HepG2 (cell line): ENCODE measurements around the gene CPEB4. TPM values are rescaled to one million over a fixed set of nuclear protein-coding genes. Genes with fewer than 3 reads are reported as not detected.
A peak's percentile ranks its signal among the peaks of the same experiment; 100 is the strongest.

Source experiments
- ATRX ChIP-seq: sonication (generic); formaldehyde crosslinking; IDR thresholded peaks from 2 replicates; pipeline ENCODE4 v1.4.0; 2020; ENCODE audit warnings: missing genetic modification reagents, borderline replicate concordance
- CENPT ChIP-seq: sonication (generic); formaldehyde crosslinking; IDR thresholded peaks from 2 replicates; pipeline ENCODE4 v1.8.0; 2022; ENCODE audit warnings: low read depth, mild to moderate bottlenecking, moderate library complexity, missing genetic modification reagents
- GPN1 ChIP-seq: sonication (generic); formaldehyde crosslinking; IDR thresholded peaks from 2 replicates; pipeline ENCODE4 v1.5.1; 2020; ENCODE audit warnings: missing genetic modification reagents, borderline replicate concordance
- IKZF4 ChIP-seq: sonication (generic); formaldehyde crosslinking; IDR thresholded peaks from 2 replicates; pipeline ENCODE4 v1.5.1; 2020; ENCODE audit warnings: borderline replicate concordance, mild to moderate bottlenecking, low read depth, missing genetic modification reagents; ENCODE audit errors: not compliant biosample characterization
- KAT7 ChIP-seq: IDR thresholded peaks from 2 replicates; pipeline ENCODE4 v1.6.1; 2018; ENCODE audit warnings: borderline replicate concordance, missing compliant biosample characterization
- MED1 ChIP-seq: sonication (generic); formaldehyde crosslinking; IDR thresholded peaks from 2 replicates; pipeline ENCODE4 v1.4.0; 2020; ENCODE audit warnings: missing genetic modification reagents
- MTF1 ChIP-seq: sonication (generic); formaldehyde crosslinking; IDR thresholded peaks from 2 replicates; pipeline ENCODE4 v1.5.0; 2020; ENCODE audit warnings: missing genetic modification reagents
- NCOA5 ChIP-seq: sonication (generic); formaldehyde crosslinking; IDR thresholded peaks from 2 replicates; pipeline ENCODE4 v1.4.0; 2020; ENCODE audit warnings: missing genetic modification reagents
- NFIB ChIP-seq: sonication (generic); formaldehyde crosslinking; IDR thresholded peaks from 2 replicates; pipeline ENCODE4 v1.9.0; 2021; ENCODE audit warnings: missing genetic modification reagents, mild to moderate bottlenecking, borderline replicate concordance
- PHF21A ChIP-seq: sonication (generic); formaldehyde crosslinking; IDR thresholded peaks from 2 replicates; pipeline ENCODE4 v1.5.0; 2020; ENCODE audit warnings: mild to moderate bottlenecking, missing genetic modification reagents
- PITX1 ChIP-seq: sonication (generic); formaldehyde crosslinking; IDR thresholded peaks from 2 replicates; pipeline ENCODE4 v1.5.1; 2020; ENCODE audit warnings: mild to moderate bottlenecking, missing genetic modification reagents
- SP2 ChIP-seq: sonication (generic); formaldehyde crosslinking; IDR thresholded peaks from 2 replicates; pipeline ENCODE4 v1.5.1; 2020; ENCODE audit warnings: mild to moderate bottlenecking, missing genetic modification reagents
- TERF1 ChIP-seq: sonication (generic); formaldehyde crosslinking; IDR thresholded peaks from 2 replicates; pipeline ENCODE4 v1.8.0; 2022; ENCODE audit warnings: mild to moderate bottlenecking, missing genetic modification reagents, moderate library complexity
- TFAP4 ChIP-seq: sonication (generic); IDR thresholded peaks from 2 replicates; pipeline ENCODE4 v1.6.1; 2016; ENCODE audit warnings: low read depth, borderline replicate concordance
- TFDP1 ChIP-seq: IDR thresholded peaks from 2 replicates; pipeline ENCODE4 v1.6.1; 2016; ENCODE audit warnings: missing compliant biosample characterization, missing genetic modification reagents, borderline replicate concordance
- THAP9 ChIP-seq: sonication (generic); formaldehyde crosslinking; IDR thresholded peaks from 2 replicates; pipeline ENCODE4; 2020; ENCODE audit warnings: missing genetic modification reagents, mild to moderate bottlenecking, borderline replicate concordance
- ZBTB42 ChIP-seq: sonication (generic); formaldehyde crosslinking; IDR thresholded peaks from 2 replicates; pipeline ENCODE4 v1.5.0; 2020; ENCODE audit warnings: mild to moderate bottlenecking, missing genetic modification reagents
- ZEB1 ChIP-seq: IDR thresholded peaks from 2 replicates; pipeline ENCODE4 v1.6.1; 2012; ENCODE audit warnings: mild to moderate bottlenecking, low read depth, inconsistent platforms; ENCODE audit not compliant: insufficient replicate concordance
- ZFP62 ChIP-seq: sonication (generic); formaldehyde crosslinking; IDR thresholded peaks from 2 replicates; pipeline ENCODE4 v1.4.0; 2020; ENCODE audit warnings: missing genetic modification reagents
- ZNF550 ChIP-seq: sonication (generic); formaldehyde crosslinking; IDR thresholded peaks from 2 replicates; pipeline ENCODE4 v1.4.0; 2020; ENCODE audit warnings: mild to moderate bottlenecking, missing genetic modification reagents, borderline replicate concordance
- ZNF569 ChIP-seq: sonication (generic); formaldehyde crosslinking; IDR thresholded peaks from 2 replicates; pipeline ENCODE4 v1.5.0; 2020; ENCODE audit warnings: mild to moderate bottlenecking, missing genetic modification reagents, moderate library complexity, borderline replicate concordance
- ZNF639 ChIP-seq: conservative IDR thresholded peaks from 2 replicates; pipeline ENCODE4 v1.6.1; 2018; ENCODE audit warnings: missing genetic modification reagents
- ZNF644 ChIP-seq: IDR thresholded peaks from 2 replicates; pipeline ENCODE4 v1.6.1; 2016; ENCODE audit warnings: low read depth
- polyA plus RNA-seq, 8 experiments: library from polyadenylated mRNA; depleted of rRNA in 3 of 8; stranded (reverse) in 7 of 8; unstranded in 1 of 8; fragments of >200 nt; fragmentation: Illumina TruSeq in 4 of 8; extraction: Trizol in 4 of 8; gene quantifications; 2 replicates each; pipeline versions ENCODE4 v1.2.1 to v1.2.3, GENCODE V29; 2011 to 2016; ENCODE audit warnings: low read depth in 4 of 8, missing spikeins in 1 of 8, mixed read lengths in 1 of 8; ENCODE audit not compliant: insufficient read depth in 1 of 8
- total RNA-seq, 5 experiments: library from RNA; depleted of rRNA; stranded (reverse); fragments of >200 nt; fragmentation: Illumina TruSeq; extraction: Trizol; gene quantifications; 2 replicates each; pipeline ENCODE4 v1.2.3, GENCODE V29; 2016; ENCODE audit warnings: low read depth in 1 of 5

Gene CPEB4
- total and polyA plus RNA-seq, 2 of the 13 experiments (the other 11 are each of a cell fraction or from before 2014, with no cell fraction given): 7.7 to 26.7 TPM

GRCh38 chr5:173887610-173888472, at the start of gene CPEB4 (continued):
- TF ChIP-seq PITX1: peak; percentile 53
- TF ChIP-seq GPN1: no peak
- no peak for TF ChIP-seq NFIB (CRISPR knock-in tag)
- TF ChIP-seq ZNF644 (CRISPR knock-in tag): no peak
- no peak for TF ChIP-seq ZNF569 (CRISPR knock-in tag)
- TF ChIP-seq MTF1 (CRISPR knock-in tag): no peak
- no peak for TF ChIP-seq CENPT (CRISPR knock-in tag)
- TF ChIP-seq KAT7 (CRISPR knock-in tag): peak; percentile 79; the same call in 1 of the 2 replicates
- TF ChIP-seq ZEB1: no peak
- no peak for TF ChIP-seq ZFP62 (CRISPR knock-in tag)
- no peak for TF ChIP-seq IKZF4 (CRISPR knock-in tag)
- no peak for TF ChIP-seq ZNF639
- no peak for TF ChIP-seq PHF21A
- peak; percentile 68 for TF ChIP-seq MED1 (CRISPR knock-in tag)
- TF ChIP-seq NCOA5 (CRISPR knock-in tag): no peak
- no peak for TF ChIP-seq ZBTB42 (CRISPR knock-in tag)
- TF ChIP-seq ATRX (CRISPR knock-in tag): no peak
- TF ChIP-seq ZNF550: no peak
- no peak for TF ChIP-seq TERF1
- peak; percentile 98 for TF ChIP-seq THAP9
- peak; percentile 100 for TF ChIP-seq TFAP4
- no peak for TF ChIP-seq TFDP1 (CRISPR knock-in tag)
- peak; percentile 79 for TF ChIP-seq SP2 (CRISPR knock-in tag)
